ENCODE measurements around the gene ESR1. TPM values are rescaled to one million over a fixed set of nuclear protein-coding genes. Genes with fewer than 3 reads are reported as not detected.

Gene ESR1
- total RNA-seq, 1 experiment from 2014 or later, result not detected

DNA sequence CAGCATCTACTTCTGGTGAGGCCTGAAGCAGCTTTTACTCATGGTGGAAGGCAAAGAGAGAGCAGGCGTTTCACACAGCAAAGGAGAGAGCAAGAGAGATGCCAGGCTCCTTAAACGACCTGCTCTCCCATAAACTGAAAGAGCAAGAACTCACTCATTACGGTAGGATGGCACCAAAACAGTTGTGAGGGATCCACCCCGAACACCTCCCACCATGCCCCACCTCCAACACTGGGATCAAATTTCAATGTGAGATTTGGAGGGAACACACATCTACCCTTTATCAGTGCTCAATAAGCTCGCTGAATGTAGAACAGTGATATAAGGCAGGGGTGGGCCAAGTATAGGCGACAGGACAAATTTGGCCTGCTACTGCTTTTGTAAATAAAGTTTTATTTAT lies 244.6 kb downstream of the ESR1 start:
- Histone ChIP-seq H4K20me1 (ENCODE audit: control insufficient read depth, insufficient read depth, insufficient read length) (no peaks in the 10 kb centered on the region), H3K4ac (ENCODE audit: low read depth, low read length) (no peak overlapping the region), H3K4me2 (ENCODE audit: insufficient read depth, insufficient read length, low read length) (no peak overlapping the region), H3K23ac (ENCODE audit: insufficient read length, low read depth, low read length) (no peak overlapping the region), H2AFZ (ENCODE audit: low read length) (no peak overlapping the region), H2BK120ac (ENCODE audit: low read depth, low read length, poor library complexity, severe bottlenecking) (no peak overlapping the region), H3K18ac (ENCODE audit: insufficient read length, low read depth, low read length) (no peak overlapping the region), H2AK5ac (ENCODE audit: insufficient read length, low read length) (no peak overlapping the region), H3K9me3 (ENCODE audit: control insufficient read depth, low read depth, low read length) (no peaks in the 10 kb centered on the region), H2BK15ac (ENCODE audit: low read depth, low read length) (no peak overlapping the region), H4K5ac (ENCODE audit: insufficient read length, low read depth, low read length) (no peak overlapping the region), H3K23me2 (ENCODE audit: insufficient read length, low read depth, low read length, poor library complexity, severe bottlenecking) (no peaks in the 10 kb centered on the region), H3K27me3 (ENCODE audit: insufficient read depth, low read length) (no peaks in the 10 kb centered on the region), H3K79me1 (ENCODE audit: insufficient read depth, low read depth, low read length, poor library complexity, severe bottlenecking) (no peaks in the 10 kb centered on the region), H4K8ac (replicated peaks; ENCODE audit: insufficient read length, low read depth, low read length) (no peak overlapping the region), H3K56ac (ENCODE audit: insufficient read length, low read depth, low read length) (no peak overlapping the region), H2BK12ac (ENCODE audit: insufficient read length, low read depth, low read length) (no peak overlapping the region), H3K27ac (ENCODE audit: insufficient read length, low read depth, low read length) (no peak overlapping the region), H3K4me1 (ENCODE audit: insufficient read depth, low read length) (no peaks in the 10 kb centered on the region), H2BK5ac (ENCODE audit: insufficient read length, low read length) (no peak overlapping the region), H3K79me2 (ENCODE audit: insufficient read depth, low read length) (no peaks in the 10 kb centered on the region), H3K9ac (ENCODE audit: extremely low read depth, insufficient read length, low read length) (no peak overlapping the region), H3T11ph (ENCODE audit: low read length) (no peak overlapping the region), H3K14ac (ENCODE audit: insufficient read depth, low read length) (no peak overlapping the region), H2BK20ac (ENCODE audit: low read depth, low read length, poor library complexity, severe bottlenecking) (no peak overlapping the region), H4K91ac (ENCODE audit: insufficient read length, low read depth, low read length) (no peak overlapping the region)
- WGBS (ENCODE audit: extremely low coverage, insufficient read length, low lambda C conversion rate), result no CpG with 5 or more reads among the region's 6 CpGs
- Mint-ChIP-seq H3K27ac (no peak overlapping the region), H3K9me3 (no peaks in the 10 kb centered on the region), H3K4me1 (peaks cover 3 to 6% of the 10 kb centered on the region in 2 experiments; a peak in 2 of 4 replicates), H3K27me3 (ENCODE audit: low read depth) (no peaks in the 10 kb centered on the region), H3K4me3 (no peak overlapping the region), H3K36me3 (ENCODE audit: insufficient read depth in 1 of 3, low read depth in 3 of 3) (no peaks in the 10 kb centered on the region)
- TF ChIP-seq, protein P1, sequence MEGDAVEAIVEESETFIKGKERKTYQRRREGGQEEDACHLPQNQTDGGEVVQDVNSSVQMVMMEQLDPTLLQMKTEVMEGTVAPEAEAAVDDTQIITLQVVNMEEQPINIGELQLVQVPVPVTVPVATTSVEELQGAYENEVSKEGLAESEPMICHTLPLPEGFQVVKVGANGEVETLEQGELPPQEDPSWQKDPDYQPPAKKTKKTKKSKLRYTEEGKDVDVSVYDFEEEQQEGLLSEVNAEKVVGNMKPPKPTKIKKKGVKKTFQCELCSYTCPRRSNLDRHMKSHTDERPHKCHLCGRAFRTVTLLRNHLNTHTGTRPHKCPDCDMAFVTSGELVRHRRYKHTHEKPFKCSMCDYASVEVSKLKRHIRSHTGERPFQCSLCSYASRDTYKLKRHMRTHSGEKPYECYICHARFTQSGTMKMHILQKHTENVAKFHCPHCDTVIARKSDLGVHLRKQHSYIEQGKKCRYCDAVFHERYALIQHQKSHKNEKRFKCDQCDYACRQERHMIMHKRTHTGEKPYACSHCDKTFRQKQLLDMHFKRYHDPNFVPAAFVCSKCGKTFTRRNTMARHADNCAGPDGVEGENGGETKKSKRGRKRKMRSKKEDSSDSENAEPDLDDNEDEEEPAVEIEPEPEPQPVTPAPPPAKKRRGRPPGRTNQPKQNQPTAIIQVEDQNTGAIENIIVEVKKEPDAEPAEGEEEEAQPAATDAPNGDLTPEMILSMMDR (conservative IDR thresholded peaks at IDR 0.05), result no peak
- no peak for DNase-seq
